ES-I3 (cell line): ENCODE data around the gene HPRT1.
"Not testable (repeated sequence)": the region's sequence is repeated elsewhere in the genome, so short reads cannot be mapped to it uniquely, and the experiment has no call there.

ENCODE experiments used
- H3K36me3 ChIP-seq: 2 replicates; pipeline ENCODE4 v1.6.1; 2013; ENCODE audit warnings: mild to moderate bottlenecking, low read length, control low read depth, moderate library complexity; ENCODE audit not compliant: insufficient read depth
- H3K4me1 ChIP-seq: 2 replicates; pipeline ENCODE4 v1.6.1; 2013; ENCODE audit warnings: mild to moderate bottlenecking, control low read depth, low read length; ENCODE audit not compliant: insufficient read depth
- H3K9ac ChIP-seq: 2 replicates; pipeline ENCODE4 v1.6.1; 2013; ENCODE audit warnings: low read depth, mild to moderate bottlenecking, low read length, moderate library complexity
- H3K9me3 ChIP-seq: 2 replicates; pipeline ENCODE4 v1.6.1; 2013; ENCODE audit warnings: mild to moderate bottlenecking, low read length, moderate library complexity; ENCODE audit not compliant: control insufficient read depth, insufficient read depth

HPRT1 gene

DNA sequence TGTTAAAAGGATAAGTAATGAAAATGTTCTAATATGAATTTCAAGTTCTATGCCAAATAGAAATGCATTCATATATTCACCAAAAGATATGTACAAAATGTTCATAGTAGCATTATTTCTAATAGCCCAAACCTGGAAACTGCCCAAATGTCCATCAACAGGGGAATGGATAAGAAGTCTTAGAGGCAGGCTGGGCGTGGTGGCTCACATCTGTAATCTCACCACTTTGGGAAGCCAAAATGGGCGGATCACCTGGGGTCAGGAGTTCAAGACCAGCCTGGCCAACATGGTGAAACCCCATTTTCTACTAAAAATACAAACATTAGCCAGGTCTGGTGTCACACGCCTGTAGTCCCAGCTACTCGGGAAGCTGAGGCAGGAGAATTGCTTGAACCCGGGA is 2.3 kb upstream of the HPRT1 start:
- H3K9me3 ChIP-seq = no peaks in the 10 kb centered on the region
- H3K9ac ChIP-seq = no peak overlapping the region
- peaks cover under 1% of the 10 kb centered on the region; the same call in 1 of the 2 replicates for H3K4me1 ChIP-seq
- no peaks in the 10 kb centered on the region for H3K36me3 ChIP-seq

DNA sequence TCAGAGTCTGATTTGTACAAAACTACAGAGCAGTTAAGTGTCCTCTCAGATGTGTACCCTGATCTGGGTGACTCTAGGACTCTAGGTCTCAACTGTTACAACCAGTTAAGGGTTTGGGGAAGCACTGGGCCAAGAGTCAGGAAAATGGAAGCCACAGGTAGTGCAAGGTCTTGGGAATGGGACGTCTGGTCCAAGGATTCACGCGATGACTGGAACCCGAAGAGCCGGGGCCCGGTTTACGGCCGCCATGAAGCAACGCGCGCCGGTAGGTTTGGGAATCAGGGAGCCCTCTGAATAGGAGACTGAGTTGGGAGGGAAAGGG is 321 bp upstream of the HPRT1 start:
- Histone ChIP-seq H3K9me3 (no peaks in the 10 kb centered on the region), H3K36me3 (no peaks in the 10 kb centered on the region), H3K4me1 (peaks cover 4% of the 10 kb centered on the region; the same call in 1 of the 2 replicates), H3K9ac (peak overlapping the region; percentile 88; the same call in 1 of the 2 replicates)

DNA sequence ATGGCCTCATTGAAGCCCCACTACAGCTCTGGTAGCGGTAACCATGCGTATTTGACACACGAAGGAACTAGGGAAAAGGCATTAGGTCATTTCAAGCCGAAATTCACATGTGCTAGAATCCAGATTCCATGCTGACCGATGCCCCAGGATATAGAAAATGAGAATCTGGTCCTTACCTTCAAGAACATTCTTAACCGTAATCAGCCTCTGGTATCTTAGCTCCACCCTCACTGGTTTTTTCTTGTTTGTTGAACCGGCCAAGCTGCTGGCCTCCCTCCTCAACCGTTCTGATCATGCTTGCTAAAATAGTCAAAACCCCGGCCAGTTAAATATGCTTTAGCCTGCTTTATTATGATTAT is 876 bp downstream of the HPRT1 start:
- Histone ChIP-seq H3K4me1 (peaks cover 4% of the 10 kb centered on the region; the same call in 1 of the 2 replicates), H3K9ac (peak overlapping the region; percentile 88), H3K9me3 (no peaks in the 10 kb centered on the region), H3K36me3 (no peaks in the 10 kb centered on the region)

DNA sequence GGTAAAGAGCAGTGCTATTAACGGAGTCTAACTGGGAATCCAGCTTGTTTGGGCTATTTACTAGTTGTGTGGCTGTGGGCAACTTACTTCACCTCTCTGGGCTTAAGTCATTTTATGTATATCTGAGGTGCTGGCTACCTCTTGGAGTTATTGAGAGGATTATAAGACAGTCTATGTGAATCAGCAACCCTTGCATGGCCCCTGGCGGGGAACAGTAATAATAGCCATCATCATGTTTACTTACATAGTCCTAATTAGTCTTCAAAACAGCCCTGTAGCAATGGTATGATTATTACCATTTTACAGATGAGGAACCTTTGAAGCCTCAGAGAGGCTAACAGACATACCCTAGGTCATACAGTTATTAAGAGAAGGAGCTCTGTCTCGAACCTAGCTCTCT is 1.5 kb downstream of the HPRT1 start:
- Histone ChIP-seq H3K4me1 (peaks cover 4% of the 10 kb centered on the region; the same call in 1 of the 2 replicates), H3K36me3 (no peaks in the 10 kb centered on the region), H3K9ac (peak overlapping the region; percentile 88; the same call in 1 of the 2 replicates), H3K9me3 (no peaks in the 10 kb centered on the region)

DNA sequence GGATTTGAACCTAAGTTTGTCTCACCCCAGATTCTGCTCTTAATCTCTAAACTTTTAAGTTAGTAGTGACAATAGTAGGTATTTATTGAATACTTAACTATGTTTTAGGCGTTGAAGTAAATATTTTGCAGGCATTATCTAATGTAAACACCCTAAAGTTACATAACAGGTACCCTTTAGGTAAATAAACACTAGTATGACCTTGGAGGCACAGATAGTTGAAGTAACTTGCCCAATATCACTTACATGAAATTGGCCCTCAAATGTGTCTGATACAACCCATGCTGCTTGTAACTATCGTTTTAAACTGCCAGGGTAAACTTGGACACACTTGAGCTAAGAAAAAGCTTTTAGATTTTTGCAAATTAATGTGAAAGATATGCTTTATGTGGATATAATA is 3.0 kb downstream of the HPRT1 start:
- Histone ChIP-seq H3K4me1 (peaks cover 4% of the 10 kb centered on the region; the same call in 1 of the 2 replicates), H3K9ac (no peak overlapping the region), H3K9me3 (no peaks in the 10 kb centered on the region), H3K36me3 (no peaks in the 10 kb centered on the region)

DNA sequence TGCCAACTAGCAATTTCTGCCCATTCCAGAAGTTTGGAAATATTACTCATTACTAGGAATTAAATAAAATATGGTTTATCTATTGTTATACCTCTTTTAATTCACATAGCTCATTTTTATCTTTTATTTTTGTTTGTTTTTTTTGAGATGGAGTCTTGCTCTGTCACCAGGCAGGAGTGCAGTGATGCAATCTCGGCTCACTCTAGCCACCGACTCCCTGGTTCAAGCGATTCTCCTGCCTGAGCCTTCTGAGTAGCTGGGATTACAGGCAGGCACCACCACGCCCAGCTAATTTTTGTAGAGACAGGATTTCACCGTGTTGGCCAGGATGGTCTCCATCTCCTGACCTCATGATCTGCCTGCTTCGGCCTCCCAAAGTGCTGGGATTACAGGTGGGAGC is 4.5 kb downstream of the HPRT1 start:
- not testable (repeated sequence) for H3K4me1 ChIP-seq, H3K9me3 ChIP-seq, H3K9ac ChIP-seq, H3K36me3 ChIP-seq

DNA sequence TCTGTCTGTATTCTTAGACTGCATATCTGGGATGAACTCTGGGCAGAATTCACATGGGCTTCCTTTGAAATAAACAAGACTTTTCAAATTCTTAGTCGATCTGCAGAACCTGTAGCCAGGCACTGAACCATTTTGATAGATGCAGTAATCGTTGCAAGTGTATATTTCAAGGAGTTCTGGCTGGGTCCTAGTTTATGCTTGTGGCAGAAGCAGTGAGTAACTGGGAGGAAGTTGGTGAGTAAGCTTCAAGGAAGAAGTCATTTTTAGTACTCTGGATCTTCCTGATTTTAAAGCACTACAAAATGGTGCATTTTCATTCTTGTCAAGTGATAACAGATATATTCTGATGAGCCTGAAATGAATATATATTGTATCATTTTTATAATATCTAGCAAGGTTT is 9.5 kb downstream of the HPRT1 start:
- no peaks in the 10 kb centered on the region for H3K9me3 ChIP-seq
- H3K9ac ChIP-seq = no peak overlapping the region
- H3K4me1 ChIP-seq = no peaks in the 10 kb centered on the region
- no peaks in the 10 kb centered on the region; the same call in 1 of the 2 replicates for H3K36me3 ChIP-seq

DNA sequence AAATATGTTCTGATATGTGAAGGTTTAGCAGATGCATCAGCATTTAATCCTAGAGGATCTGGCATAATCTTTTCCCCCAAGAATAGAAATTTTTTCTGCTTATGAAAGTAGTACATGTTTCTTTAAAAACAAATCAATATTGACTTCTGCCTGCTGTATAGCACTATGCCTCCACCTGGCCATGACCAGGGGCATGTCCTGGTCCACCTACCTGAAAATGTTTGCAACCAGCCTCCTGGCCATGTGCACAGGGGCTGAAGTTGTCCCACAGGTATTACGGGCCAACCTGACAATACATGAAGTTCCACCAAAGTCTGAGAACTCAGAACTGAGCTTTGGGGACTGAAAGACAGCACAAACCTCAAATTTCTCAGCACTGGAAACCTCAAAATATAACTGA is 10.0 kb downstream of the HPRT1 start:
- no peaks in the 10 kb centered on the region for H3K4me1 ChIP-seq

DNA sequence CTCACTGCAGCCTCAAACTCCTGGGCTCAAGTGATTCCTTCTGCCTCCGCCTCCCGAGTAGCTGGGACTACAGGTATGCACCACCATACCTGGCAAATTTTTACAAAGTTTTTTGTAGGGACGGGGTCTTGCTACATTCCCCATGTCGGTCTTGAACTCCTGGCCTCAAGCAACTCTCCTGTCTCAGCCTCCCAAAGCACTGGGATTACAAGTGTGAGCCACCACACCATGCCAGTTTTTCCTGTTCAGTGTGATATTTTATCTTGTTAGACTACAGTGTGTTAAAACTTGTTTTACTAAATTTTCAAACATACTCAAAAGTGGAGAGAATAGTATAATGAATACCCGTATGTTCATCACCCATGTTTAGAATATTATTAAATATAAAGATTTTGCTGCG is 12.1 kb downstream of the HPRT1 start:
- Histone ChIP-seq H3K9ac (no peak overlapping the region), H3K9me3 (no peaks in the 10 kb centered on the region), H3K4me1 (no peaks in the 10 kb centered on the region), H3K36me3 (peaks cover 4% of the 10 kb centered on the region; the same call in 1 of the 2 replicates)

More for the DNA sequence above, 10.0 kb downstream of the HPRT1 start:
- H3K36me3 ChIP-seq = no peaks in the 10 kb centered on the region; the same call in 1 of the 2 replicates
- H3K9me3 ChIP-seq = no peaks in the 10 kb centered on the region
- no peak overlapping the region for H3K9ac ChIP-seq

DNA sequence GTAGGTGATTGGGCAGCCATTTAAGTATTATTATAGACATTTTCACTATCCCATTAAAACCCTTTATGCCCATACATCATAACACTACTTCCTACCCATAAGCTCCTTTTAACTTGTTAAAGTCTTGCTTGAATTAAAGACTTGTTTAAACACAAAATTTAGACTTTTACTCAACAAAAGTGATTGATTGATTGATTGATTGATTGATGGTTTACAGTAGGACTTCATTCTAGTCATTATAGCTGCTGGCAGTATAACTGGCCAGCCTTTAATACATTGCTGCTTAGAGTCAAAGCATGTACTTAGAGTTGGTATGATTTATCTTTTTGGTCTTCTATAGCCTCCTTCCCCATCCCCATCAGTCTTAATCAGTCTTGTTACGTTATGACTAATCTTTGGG is 16.3 kb downstream of the HPRT1 start:
- peaks cover 4% of the 10 kb centered on the region; the same call in 1 of the 2 replicates for H3K36me3 ChIP-seq
- no peaks in the 10 kb centered on the region for H3K4me1 ChIP-seq
- no peaks in the 10 kb centered on the region for H3K9me3 ChIP-seq
- no peak overlapping the region for H3K9ac ChIP-seq

DNA sequence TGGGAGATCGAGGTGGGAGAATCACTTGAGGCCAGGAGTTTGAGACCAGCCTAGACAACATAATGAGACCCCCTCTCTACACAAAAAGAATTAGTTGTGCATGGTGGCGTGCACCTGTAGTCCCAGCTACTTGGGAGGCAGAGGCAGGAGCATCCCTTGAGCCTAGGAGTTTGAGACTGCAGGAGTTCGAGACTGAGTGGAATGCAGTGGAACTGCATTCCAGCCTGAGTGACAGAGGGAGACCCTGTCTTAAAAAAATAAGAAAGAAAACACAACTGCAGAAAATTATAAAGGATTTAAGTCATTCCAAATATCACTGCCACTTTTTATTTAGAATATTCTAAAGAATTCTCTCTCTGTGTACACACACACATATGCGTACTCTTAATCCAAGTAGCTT is 18.4 kb downstream of the HPRT1 start:
- no peaks in the 10 kb centered on the region for H3K9me3 ChIP-seq

DNA sequence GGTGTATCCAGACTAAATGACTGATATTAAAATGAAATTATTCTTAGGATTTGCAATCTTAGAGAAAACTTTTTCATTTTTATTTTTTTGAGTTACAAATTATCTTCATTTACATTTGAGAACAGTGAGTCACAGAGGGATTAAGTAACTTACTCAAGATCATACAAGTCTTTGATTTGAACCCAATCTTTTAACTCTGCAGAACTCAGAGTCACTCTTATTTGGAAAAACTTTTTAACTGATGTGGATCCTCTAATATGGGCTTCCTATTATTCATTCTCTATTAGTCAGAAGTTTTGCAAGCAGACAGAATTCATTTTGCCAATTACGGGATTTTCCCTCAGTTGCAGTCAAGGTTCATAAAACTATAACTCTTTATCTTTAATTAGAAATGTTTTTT is 20.1 kb downstream of the HPRT1 start:
- no peak overlapping the region for H3K9ac ChIP-seq
- H3K9me3 ChIP-seq = no peaks in the 10 kb centered on the region
- H3K36me3 ChIP-seq = peaks cover 4% of the 10 kb centered on the region; the same call in 1 of the 2 replicates
- H3K4me1 ChIP-seq = no peaks in the 10 kb centered on the region

More for the DNA sequence above, 18.4 kb downstream of the HPRT1 start:
- no peak overlapping the region for H3K9ac ChIP-seq
- no peaks in the 10 kb centered on the region for H3K4me1 ChIP-seq
- H3K36me3 ChIP-seq = peaks cover 4% of the 10 kb centered on the region; the same call in 1 of the 2 replicates

DNA sequence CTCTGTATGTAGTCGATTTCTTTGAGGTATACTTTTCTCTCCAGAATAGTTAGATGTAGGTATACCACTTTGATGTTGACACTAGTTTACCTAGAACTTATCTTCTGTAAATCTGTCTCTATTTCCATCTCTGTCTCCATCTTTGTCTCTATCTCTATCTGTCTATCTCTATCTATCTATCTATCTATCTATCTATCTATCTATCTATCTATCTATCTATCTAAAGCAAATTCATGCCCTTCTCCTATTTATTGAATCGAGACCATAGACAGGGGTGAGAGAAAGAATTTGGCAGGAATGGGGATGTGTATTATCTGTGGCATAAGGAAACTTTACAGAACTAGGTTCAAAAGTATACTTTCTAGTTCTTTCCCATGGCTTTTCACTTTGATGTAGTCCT is 21.4 kb downstream of the HPRT1 start:
- Histone ChIP-seq H3K36me3 (0 out of 2 replicates have a peak, but pooled peaks cover 2% of the 10 kb centered on the region), H3K9me3 (no peaks in the 10 kb centered on the region), H3K9ac (no peak overlapping the region), H3K4me1 (no peaks in the 10 kb centered on the region)

DNA sequence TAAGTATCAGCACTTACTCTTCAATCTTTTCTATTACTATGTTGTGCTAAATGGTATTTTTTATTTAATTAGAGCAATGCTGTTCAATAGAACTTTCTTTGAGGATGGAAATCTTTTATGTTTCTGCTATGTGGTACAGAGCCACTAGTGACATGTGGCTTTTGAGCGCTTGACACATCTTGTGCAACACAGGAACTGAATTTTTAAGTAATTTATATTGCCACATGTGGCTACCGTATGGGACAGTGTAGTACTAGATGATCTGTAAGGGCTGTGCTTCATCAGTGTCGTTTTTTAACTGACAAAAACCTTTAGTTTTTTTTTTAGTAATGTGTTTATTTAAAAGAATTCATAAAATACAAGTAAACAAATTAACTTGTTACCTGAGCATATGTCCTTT is 22.4 kb downstream of the HPRT1 start:
- H3K9me3 ChIP-seq = no peaks in the 10 kb centered on the region
- no peaks in the 10 kb centered on the region for H3K4me1 ChIP-seq
- H3K9ac ChIP-seq = no peak overlapping the region
- 0 out of 2 replicates have a peak, but pooled peaks cover 2% of the 10 kb centered on the region for H3K36me3 ChIP-seq

DNA sequence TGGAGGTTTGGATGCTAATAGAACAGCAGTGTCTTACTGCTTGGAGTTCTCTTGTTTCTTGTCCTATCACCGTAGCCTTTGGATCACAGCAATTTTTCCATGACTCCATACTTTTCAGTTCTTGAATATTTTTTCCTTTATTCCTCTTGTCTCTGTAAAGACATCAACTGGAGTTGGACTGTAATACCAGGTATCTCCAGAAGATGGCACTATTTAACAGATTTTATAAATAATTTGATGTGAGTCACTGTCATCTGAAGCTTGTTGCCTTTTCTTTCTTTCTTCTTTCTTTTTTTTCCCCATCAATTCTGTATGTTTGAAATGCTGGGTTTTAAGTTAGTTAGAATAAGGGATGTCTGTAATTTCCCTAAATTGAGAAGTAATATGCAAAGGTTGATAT is 24.1 kb downstream of the HPRT1 start:
- Histone ChIP-seq H3K9ac (no peak overlapping the region), H3K36me3 (0 out of 2 replicates have a peak, but pooled peaks cover 2% of the 10 kb centered on the region), H3K9me3 (no peaks in the 10 kb centered on the region), H3K4me1 (no peaks in the 10 kb centered on the region)

DNA sequence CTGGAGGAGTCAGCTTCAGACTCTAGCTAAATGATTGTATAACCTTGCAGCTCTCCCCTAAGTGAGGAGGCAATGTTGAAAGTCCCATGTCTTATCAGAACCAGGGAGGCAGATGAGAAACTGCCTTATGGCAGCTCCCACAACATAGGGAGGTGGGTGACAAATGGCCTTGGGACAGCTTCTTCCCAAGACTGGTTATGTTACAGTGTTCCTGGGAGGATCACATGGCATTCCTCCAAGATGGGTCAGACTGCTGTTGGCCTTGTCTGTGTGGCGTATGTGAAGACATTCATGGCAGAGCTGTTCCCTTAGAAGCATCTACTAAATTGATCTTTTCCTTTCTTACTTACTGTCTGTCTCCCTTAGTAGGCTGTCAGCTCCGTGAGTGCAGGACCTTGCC is 42.0 kb downstream of the HPRT1 start:
- Histone ChIP-seq H3K4me1 (no peaks in the 10 kb centered on the region), H3K9me3 (no peaks in the 10 kb centered on the region), H3K36me3 (peaks cover 3% of the 10 kb centered on the region; the same call in 1 of the 2 replicates)

More for the DNA sequence above, 42.0 kb downstream of the HPRT1 start:
- no peak overlapping the region for H3K9ac ChIP-seq
